Measurements from ENCODE around the gene GALNT18.

- TF ChIP-seq CTCF (conservative IDR thresholded peaks at IDR 0.05) (no peak), ZFX (IDR thresholded peaks at IDR 0.05) (no peak)
These were observed 238.8 kb downstream of the GALNT18 start for GRCh38 chr11:11382858-11383532.
